Measurements from ENCODE around the gene ARHGAP26. TPM values are rescaled to one million over a fixed set of nuclear protein-coding genes. Genes with fewer than 3 reads are reported as not detected.

ARHGAP26 gene
- total RNA-seq, 1 experiment from 2014 or later: 39.8 TPM

- no peak overlapping the region for H2AFZ ChIP-seq (ENCODE audit: low read length)
- no peak for DNase-seq
- no peaks in the 10 kb centered on the region for H4K20me1 ChIP-seq (ENCODE audit: insufficient read depth, low read depth, low read length)
- H3K79me2 ChIP-seq (ENCODE audit: low read length): no peaks in the 10 kb centered on the region
- H3K9ac ChIP-seq (ENCODE audit: low read length): no peak overlapping the region
- H3K36me3 ChIP-seq (ENCODE audit: insufficient read depth, low read length): no peaks in the 10 kb centered on the region
- no peak overlapping the region for H3K4me2 ChIP-seq (ENCODE audit: low read depth, low read length, poor library complexity, severe bottlenecking)
- no peak overlapping the region for H3K4me3 ChIP-seq (ENCODE audit: low read length)
- no peaks in the 10 kb centered on the region for H3K9me2 ChIP-seq (replicated peaks; ENCODE audit: insufficient read depth, low read length)
- H3K27ac ChIP-seq (ENCODE audit: low read length): no peak overlapping the region
- H3K9me3 ChIP-seq (ENCODE audit: low read length): no peaks in the 10 kb centered on the region
- no peaks in the 10 kb centered on the region for H3K27me3 ChIP-seq (ENCODE audit: low read length)
- H3K4me1 ChIP-seq (ENCODE audit: low read length): no peaks in the 10 kb centered on the region
Observed at GRCh38 chr5:142941245-142941644, 171.1 kb downstream of the ARHGAP26 start.

GRCh38 chr5:142942901-142943300, 172.7 kb downstream of the ARHGAP26 start:
- no peaks in the 10 kb centered on the region for H3K4me1 ChIP-seq (ENCODE audit: low read length)
- DNase-seq: no peak
- no peaks in the 10 kb centered on the region for H4K20me1 ChIP-seq (ENCODE audit: insufficient read depth, low read depth, low read length)

DNA sequence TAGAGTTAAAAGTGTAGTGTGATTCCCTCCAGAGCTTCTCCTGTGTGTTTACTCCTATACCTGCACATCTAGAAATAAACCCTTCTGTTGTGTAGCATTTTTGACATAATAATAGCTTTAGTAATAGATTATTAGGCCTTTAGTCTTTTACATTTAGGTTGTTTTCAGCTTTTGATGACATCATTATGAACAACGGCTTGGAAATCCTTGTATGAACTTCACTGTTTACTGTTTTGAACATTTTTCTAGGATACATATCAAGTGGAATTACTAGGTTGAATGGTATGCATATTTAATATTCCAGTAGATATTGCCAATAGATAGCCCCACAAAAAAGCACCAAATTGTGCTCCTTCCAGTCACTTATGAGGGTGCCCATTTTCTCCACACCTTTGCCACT, 174.0 kb downstream of the ARHGAP26 start:
- no peak overlapping the region for H3K27ac ChIP-seq (ENCODE audit: low read length)
- H3K36me3 ChIP-seq (ENCODE audit: insufficient read depth, low read length): no peaks in the 10 kb centered on the region
- H3K4me1 ChIP-seq (ENCODE audit: low read length): no peaks in the 10 kb centered on the region
- no peak overlapping the region for H3K9ac ChIP-seq (ENCODE audit: low read length)
- H3K79me2 ChIP-seq (ENCODE audit: low read length): no peaks in the 10 kb centered on the region
- no peaks in the 10 kb centered on the region for H3K9me3 ChIP-seq (ENCODE audit: low read length)
- H3K4me3 ChIP-seq (ENCODE audit: low read length): no peak overlapping the region
- H3K27me3 ChIP-seq (ENCODE audit: low read length): no peaks in the 10 kb centered on the region
- no peak overlapping the region for H2AFZ ChIP-seq (ENCODE audit: low read length)
- no peak for DNase-seq
- H3K9me2 ChIP-seq (replicated peaks; ENCODE audit: insufficient read depth, low read length): no peaks in the 10 kb centered on the region
- no peaks in the 10 kb centered on the region for H4K20me1 ChIP-seq (ENCODE audit: insufficient read depth, low read depth, low read length)
- H3K4me2 ChIP-seq (ENCODE audit: low read depth, low read length, poor library complexity, severe bottlenecking): no peak overlapping the region

More at GRCh38 chr5:142942901-142943300, 172.7 kb downstream of the ARHGAP26 start:
- H2AFZ ChIP-seq (ENCODE audit: low read length): no peak overlapping the region
- no peak overlapping the region for H3K9ac ChIP-seq (ENCODE audit: low read length)
- no peak overlapping the region for H3K27ac ChIP-seq (ENCODE audit: low read length)
- no peak overlapping the region for H3K4me3 ChIP-seq (ENCODE audit: low read length)
- no peaks in the 10 kb centered on the region for H3K36me3 ChIP-seq (ENCODE audit: insufficient read depth, low read length)
- H3K79me2 ChIP-seq (ENCODE audit: low read length): no peaks in the 10 kb centered on the region
- no peak overlapping the region for H3K4me2 ChIP-seq (ENCODE audit: low read depth, low read length, poor library complexity, severe bottlenecking)
- no peaks in the 10 kb centered on the region for H3K9me2 ChIP-seq (replicated peaks; ENCODE audit: insufficient read depth, low read length)
- no peaks in the 10 kb centered on the region for H3K27me3 ChIP-seq (ENCODE audit: low read length)
- no peaks in the 10 kb centered on the region for H3K9me3 ChIP-seq (ENCODE audit: low read length)

DNA sequence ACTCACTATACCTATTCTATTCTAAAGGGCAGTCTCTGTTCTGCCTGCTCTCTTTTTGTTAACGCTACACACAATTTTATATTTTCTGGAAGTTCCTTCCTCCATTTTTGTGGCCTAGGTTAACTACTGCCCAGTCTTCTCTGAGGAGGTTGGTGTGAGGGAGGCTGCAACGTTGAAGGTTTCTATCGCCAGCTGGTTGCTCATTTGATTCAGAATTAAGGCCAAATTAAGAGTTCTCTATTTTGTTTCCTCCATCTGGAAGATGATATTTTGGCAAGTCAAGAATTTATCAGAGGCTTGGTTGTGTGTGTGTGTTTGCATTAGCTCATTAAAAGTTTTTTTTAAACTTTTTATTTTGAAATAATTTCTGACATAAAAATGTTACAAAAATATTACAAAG, 175.1 kb downstream of the ARHGAP26 start:
- no peak for DNase-seq
- H3K27ac ChIP-seq (ENCODE audit: low read length): no peak overlapping the region
- no peaks in the 10 kb centered on the region for H4K20me1 ChIP-seq (ENCODE audit: insufficient read depth, low read depth, low read length)

GRCh38 chr5:142945845-142946244, 175.7 kb downstream of the ARHGAP26 start:
- Histone ChIP-seq H3K79me2 (ENCODE audit: low read length) (no peaks in the 10 kb centered on the region), H3K9ac (ENCODE audit: low read length) (no peak overlapping the region), H3K36me3 (ENCODE audit: insufficient read depth, low read length) (no peaks in the 10 kb centered on the region), H3K9me2 (replicated peaks; ENCODE audit: insufficient read depth, low read length) (no peaks in the 10 kb centered on the region), H2AFZ (ENCODE audit: low read length) (no peak overlapping the region), H3K4me3 (ENCODE audit: low read length) (no peak overlapping the region), H3K9me3 (ENCODE audit: low read length) (no peaks in the 10 kb centered on the region), H3K4me1 (ENCODE audit: low read length) (no peaks in the 10 kb centered on the region), H4K20me1 (ENCODE audit: insufficient read depth, low read depth, low read length) (no peaks in the 10 kb centered on the region), H3K4me2 (ENCODE audit: low read depth, low read length, poor library complexity, severe bottlenecking) (no peak overlapping the region), H3K27me3 (ENCODE audit: low read length) (no peaks in the 10 kb centered on the region), H3K27ac (ENCODE audit: low read length) (no peak overlapping the region)
- DNase-seq: no peak

More for the DNA sequence above, 175.1 kb downstream of the ARHGAP26 start:
- Histone ChIP-seq H3K79me2 (ENCODE audit: low read length) (no peaks in the 10 kb centered on the region), H3K36me3 (ENCODE audit: insufficient read depth, low read length) (no peaks in the 10 kb centered on the region), H3K4me2 (ENCODE audit: low read depth, low read length, poor library complexity, severe bottlenecking) (no peak overlapping the region), H3K27me3 (ENCODE audit: low read length) (no peaks in the 10 kb centered on the region), H3K4me3 (ENCODE audit: low read length) (no peak overlapping the region), H3K4me1 (ENCODE audit: low read length) (no peaks in the 10 kb centered on the region), H3K9me3 (ENCODE audit: low read length) (no peaks in the 10 kb centered on the region), H3K9ac (ENCODE audit: low read length) (no peak overlapping the region), H2AFZ (ENCODE audit: low read length) (no peak overlapping the region), H3K9me2 (replicated peaks; ENCODE audit: insufficient read depth, low read length) (no peaks in the 10 kb centered on the region)

GRCh38 chr5:142946547-142947426, 176.6 kb downstream of the ARHGAP26 start:
- no peaks in the 10 kb centered on the region for H3K9me3 ChIP-seq (ENCODE audit: low read length)
- no peaks in the 10 kb centered on the region for H3K9me2 ChIP-seq (replicated peaks; ENCODE audit: insufficient read depth, low read length)
- no peak overlapping the region for H3K27ac ChIP-seq (ENCODE audit: low read length)
- no peak overlapping the region for H3K4me2 ChIP-seq (ENCODE audit: low read depth, low read length, poor library complexity, severe bottlenecking)
- H2AFZ ChIP-seq (ENCODE audit: low read length): no peak overlapping the region
- no peaks in the 10 kb centered on the region for H3K27me3 ChIP-seq (ENCODE audit: low read length)
- H3K4me1 ChIP-seq (ENCODE audit: low read length): no peaks in the 10 kb centered on the region
- H3K4me3 ChIP-seq (ENCODE audit: low read length): no peak overlapping the region
- H3K79me2 ChIP-seq (ENCODE audit: low read length): no peaks in the 10 kb centered on the region
- DNase-seq: no peak
- no peaks in the 10 kb centered on the region for H4K20me1 ChIP-seq (ENCODE audit: insufficient read depth, low read depth, low read length)
- H3K9ac ChIP-seq (ENCODE audit: low read length): no peak overlapping the region
- H3K36me3 ChIP-seq (ENCODE audit: insufficient read depth, low read length): no peaks in the 10 kb centered on the region

GRCh38 chr5:142947427-142947709, 177.2 kb downstream of the ARHGAP26 start:
- Histone ChIP-seq H3K9ac (ENCODE audit: low read length) (no peak overlapping the region), H3K27me3 (ENCODE audit: low read length) (no peaks in the 10 kb centered on the region), H3K27ac (ENCODE audit: low read length) (no peak overlapping the region), H3K79me2 (ENCODE audit: low read length) (no peaks in the 10 kb centered on the region), H3K9me3 (ENCODE audit: low read length) (no peaks in the 10 kb centered on the region), H3K36me3 (ENCODE audit: insufficient read depth, low read length) (no peaks in the 10 kb centered on the region), H3K4me2 (ENCODE audit: low read depth, low read length, poor library complexity, severe bottlenecking) (no peak overlapping the region), H3K9me2 (replicated peaks; ENCODE audit: insufficient read depth, low read length) (no peaks in the 10 kb centered on the region), H3K4me1 (ENCODE audit: low read length) (no peaks in the 10 kb centered on the region), H4K20me1 (ENCODE audit: insufficient read depth, low read depth, low read length) (no peaks in the 10 kb centered on the region), H3K4me3 (ENCODE audit: low read length) (no peak overlapping the region), H2AFZ (ENCODE audit: low read length) (no peak overlapping the region)
- no peak for DNase-seq

GRCh38 chr5:142952229-142952628, 182.1 kb downstream of the ARHGAP26 start:
- no peak for DNase-seq
- Histone ChIP-seq H3K4me2 (ENCODE audit: low read depth, low read length, poor library complexity, severe bottlenecking) (no peak overlapping the region), H3K4me1 (ENCODE audit: low read length) (no peaks in the 10 kb centered on the region), H3K36me3 (ENCODE audit: insufficient read depth, low read length) (no peaks in the 10 kb centered on the region), H3K27ac (ENCODE audit: low read length) (no peak overlapping the region), H3K27me3 (ENCODE audit: low read length) (no peaks in the 10 kb centered on the region), H3K9me3 (ENCODE audit: low read length) (no peaks in the 10 kb centered on the region), H3K9ac (ENCODE audit: low read length) (no peak overlapping the region), H3K79me2 (ENCODE audit: low read length) (no peaks in the 10 kb centered on the region), H4K20me1 (ENCODE audit: insufficient read depth, low read depth, low read length) (no peaks in the 10 kb centered on the region), H3K4me3 (ENCODE audit: low read length) (no peak overlapping the region), H3K9me2 (replicated peaks; ENCODE audit: insufficient read depth, low read length) (no peaks in the 10 kb centered on the region), H2AFZ (ENCODE audit: low read length) (no peak overlapping the region)

All from Karpas-422 (cell line).